OCI-LY7 (cell line): ENCODE results near the gene ZNF358. TPM values are rescaled to one million over a fixed set of nuclear protein-coding genes. Genes with fewer than 3 reads are reported as not detected.
A peak's percentile ranks its signal among the peaks of the same experiment; 100 is the strongest.

Experiments
- BruUV-seq: library from RNA; stranded (reverse); fragments of 400-500 nt; replicated peaks from 2 replicates; lab custom pipeline; 2021; lab: Mats Ljungman, UMichigan
- CTCF ChIA-PET: fragments of 300-600 bp; sonication (Branson Sonifier 250); formaldehyde crosslinking; loops from one replicate; lab custom pipeline; 2022; ENCODE audit warnings: antibody characterized with exemption; ENCODE audit not compliant: unreplicated experiment; lab: Charles Lee
- POLR2A ChIA-PET: fragments of 300-600 bp; sonication (Branson Sonifier 250); formaldehyde crosslinking; loops from one replicate; lab custom pipeline; 2022; ENCODE audit warnings: antibody characterized with exemption; lab: Charles Lee
- DNase-seq: peaks from one replicate; pipeline ENCODE4 v3.0.0-alpha.2; 2015; ENCODE audit warnings: low spot score
- H2AFZ ChIP-seq: fragments of 200-600 bp; sonication (generic), shearing (Covaris generic); 2 replicates; pipeline ENCODE4 v1.6.1; 2014; ENCODE audit warnings: mild to moderate bottlenecking, antibody characterized with exemption, low read length, moderate library complexity
- H3K27ac ChIP-seq: fragments of 200-600 bp; sonication (generic); 2 replicates; pipeline ENCODE4 v1.5.1; 2014; ENCODE audit warnings: mixed run types, low read depth, mild to moderate bottlenecking, moderate library complexity, low read length, inconsistent platforms; ENCODE audit not compliant: poor library complexity, severe bottlenecking
- H3K36me3 ChIP-seq: fragments of 200-600 bp; sonication (generic); 2 replicates; pipeline ENCODE4 v1.6.1; 2014; ENCODE audit warnings: mild to moderate bottlenecking, antibody characterized with exemption, low read length, moderate library complexity, mixed read lengths; ENCODE audit not compliant: insufficient read depth
- H3K4me1 ChIP-seq: fragments of 200-600 bp; sonication (generic); 2 replicates; pipeline ENCODE4 v1.5.1; 2014; ENCODE audit warnings: mild to moderate bottlenecking, low read length; ENCODE audit not compliant: insufficient read depth, poor library complexity, severe bottlenecking
- H3K4me2 ChIP-seq: fragments of 200-600 bp; sonication (generic); 2 replicates; pipeline ENCODE4 v1.6.1; 2014; ENCODE audit warnings: mild to moderate bottlenecking, low read length
- H3K4me3 ChIP-seq: fragments of 200-600 bp; sonication (generic); 2 replicates; pipeline ENCODE4 v1.5.1; 2014; ENCODE audit warnings: mild to moderate bottlenecking, low read depth, low read length; ENCODE audit not compliant: poor library complexity, severe bottlenecking
- H3K79me2 ChIP-seq: fragments of 200-600 bp; sonication (generic); 2 replicates; pipeline ENCODE4 v1.6.1; 2016; ENCODE audit warnings: low read depth, mild to moderate bottlenecking, low read length, moderate library complexity, mixed read lengths; ENCODE audit not compliant: insufficient read depth
- H3K9me2 ChIP-seq: fragments of 200-600 bp; sonication (generic); 2 replicates; pipeline ENCODE4 v1.6.1; 2016; ENCODE audit warnings: mild to moderate bottlenecking, low read length, mixed read lengths; ENCODE audit not compliant: insufficient read depth
- H3K9me3 ChIP-seq: fragments of 200-600 bp; sonication (generic); 2 replicates; pipeline ENCODE4 v1.6.1; 2014; ENCODE audit warnings: mild to moderate bottlenecking, mixed run types, low read length, mixed read lengths
- H4K20me1 ChIP-seq: fragments of 200-600 bp; sonication (generic); 2 replicates; pipeline ENCODE4 v1.6.1; 2014; ENCODE audit warnings: mild to moderate bottlenecking, antibody characterized with exemption, low read length, moderate library complexity, mixed read lengths; ENCODE audit not compliant: insufficient read depth
- EZH2phosphoT487 ChIP-seq: fragments of 200-600 bp; sonication (generic); IDR thresholded peaks from 2 replicates; pipeline ENCODE4 v1.6.1; 2018; ENCODE audit warnings: low read depth, borderline replicate concordance, mild to moderate bottlenecking, mixed run types, antibody characterized with exemption, low read length, moderate library complexity, mixed read lengths
- intact Hi-C: fragments of 100-400 bp; cut with micrococcal nuclease; formaldehyde crosslinking; loops from one replicate; pipeline ENCODE4 v1.10.0; 2022; ENCODE audit not compliant: unreplicated experiment
- total RNA-seq, 2 experiments: library from RNA; depleted of rRNA in 1 of 2; stranded (reverse); fragments of >200 nt in 1 of 2; shearing (Covaris generic) in 1 of 2; gene quantifications; 2 replicates each; pipeline ENCODE4 v1.2.3, GENCODE V29; 2014 to 2022
- TF ChIP-seq, protein P1 (sequence below): fragments of 200-600 bp; sonication (generic); conservative IDR thresholded peaks from 2 replicates; pipeline ENCODE4 v1.5.1; 2014; ENCODE audit warnings: mild to moderate bottlenecking, antibody characterized with exemption, low read length, moderate library complexity, mixed read lengths

The ZNF358 gene
- total RNA-seq, 2 experiments from 2014 or later = not detected

DNA sequence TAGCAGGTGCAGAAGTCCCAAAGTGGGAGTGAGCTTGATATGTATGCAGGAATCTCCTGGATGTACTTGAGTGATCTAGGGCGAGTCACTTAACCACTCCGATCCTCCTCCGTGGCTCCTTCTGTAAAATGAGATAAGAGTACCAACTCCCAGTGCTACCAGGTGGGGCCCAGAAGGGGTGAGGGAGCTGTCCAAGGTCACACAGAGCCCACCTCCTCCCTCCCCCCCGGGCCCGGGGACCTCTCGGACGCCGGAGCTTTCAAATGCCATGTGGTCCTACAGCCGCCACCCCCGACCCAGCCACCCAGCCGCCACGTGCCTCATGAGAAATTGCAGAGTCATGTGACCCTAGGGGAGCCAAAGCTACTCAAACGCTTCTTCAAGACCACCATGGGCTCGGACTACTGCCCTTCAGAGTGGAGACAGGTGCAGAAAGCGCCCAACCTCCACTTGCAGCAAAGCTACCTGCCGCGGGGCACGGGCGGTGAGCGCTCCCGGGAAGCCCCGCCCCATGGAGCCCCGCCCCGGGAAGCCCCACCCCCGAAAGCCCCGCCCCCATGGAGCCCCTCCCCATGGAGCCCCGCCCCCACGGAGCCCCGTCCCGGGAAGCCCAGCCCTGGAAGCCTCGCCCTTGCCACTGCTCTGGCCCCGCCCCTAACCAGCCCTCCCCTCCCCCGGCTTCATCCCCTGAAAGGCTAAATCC lies 10.1 kb upstream of the ZNF358 start:
- Histone ChIP-seq H2AFZ (peak overlapping the region; percentile 59; the same call in 1 of the 2 replicates), H3K9me2 (no peaks in the 10 kb centered on the region), H3K79me2 (no peaks in the 10 kb centered on the region), H3K4me3 (peak overlapping the region; percentile 50), H3K4me2 (peak overlapping the region; percentile 71), H3K9me3 (no peaks in the 10 kb centered on the region), H4K20me1 (no peaks in the 10 kb centered on the region), H3K4me1 (peaks cover 13% of the 10 kb centered on the region), H3K36me3 (no peaks in the 10 kb centered on the region), H3K27ac (no peak overlapping the region)
- BruUV-seq = no TSS peak
- DNase-seq = peak; percentile 66
- POLR2A ChIA-PET = interaction anchor here (0.7 kb wide), 1 partner anchor 8 kb away, joined by 3 read pairs; no protein-coding TSS in a partner anchor
- TF ChIP-seq EZH2phosphoT487 = no peak
- TF ChIP-seq, protein P1, sequence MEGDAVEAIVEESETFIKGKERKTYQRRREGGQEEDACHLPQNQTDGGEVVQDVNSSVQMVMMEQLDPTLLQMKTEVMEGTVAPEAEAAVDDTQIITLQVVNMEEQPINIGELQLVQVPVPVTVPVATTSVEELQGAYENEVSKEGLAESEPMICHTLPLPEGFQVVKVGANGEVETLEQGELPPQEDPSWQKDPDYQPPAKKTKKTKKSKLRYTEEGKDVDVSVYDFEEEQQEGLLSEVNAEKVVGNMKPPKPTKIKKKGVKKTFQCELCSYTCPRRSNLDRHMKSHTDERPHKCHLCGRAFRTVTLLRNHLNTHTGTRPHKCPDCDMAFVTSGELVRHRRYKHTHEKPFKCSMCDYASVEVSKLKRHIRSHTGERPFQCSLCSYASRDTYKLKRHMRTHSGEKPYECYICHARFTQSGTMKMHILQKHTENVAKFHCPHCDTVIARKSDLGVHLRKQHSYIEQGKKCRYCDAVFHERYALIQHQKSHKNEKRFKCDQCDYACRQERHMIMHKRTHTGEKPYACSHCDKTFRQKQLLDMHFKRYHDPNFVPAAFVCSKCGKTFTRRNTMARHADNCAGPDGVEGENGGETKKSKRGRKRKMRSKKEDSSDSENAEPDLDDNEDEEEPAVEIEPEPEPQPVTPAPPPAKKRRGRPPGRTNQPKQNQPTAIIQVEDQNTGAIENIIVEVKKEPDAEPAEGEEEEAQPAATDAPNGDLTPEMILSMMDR = no peak
- intact Hi-C loops = no loop called here
- CTCF ChIA-PET = no interaction called here

DNA sequence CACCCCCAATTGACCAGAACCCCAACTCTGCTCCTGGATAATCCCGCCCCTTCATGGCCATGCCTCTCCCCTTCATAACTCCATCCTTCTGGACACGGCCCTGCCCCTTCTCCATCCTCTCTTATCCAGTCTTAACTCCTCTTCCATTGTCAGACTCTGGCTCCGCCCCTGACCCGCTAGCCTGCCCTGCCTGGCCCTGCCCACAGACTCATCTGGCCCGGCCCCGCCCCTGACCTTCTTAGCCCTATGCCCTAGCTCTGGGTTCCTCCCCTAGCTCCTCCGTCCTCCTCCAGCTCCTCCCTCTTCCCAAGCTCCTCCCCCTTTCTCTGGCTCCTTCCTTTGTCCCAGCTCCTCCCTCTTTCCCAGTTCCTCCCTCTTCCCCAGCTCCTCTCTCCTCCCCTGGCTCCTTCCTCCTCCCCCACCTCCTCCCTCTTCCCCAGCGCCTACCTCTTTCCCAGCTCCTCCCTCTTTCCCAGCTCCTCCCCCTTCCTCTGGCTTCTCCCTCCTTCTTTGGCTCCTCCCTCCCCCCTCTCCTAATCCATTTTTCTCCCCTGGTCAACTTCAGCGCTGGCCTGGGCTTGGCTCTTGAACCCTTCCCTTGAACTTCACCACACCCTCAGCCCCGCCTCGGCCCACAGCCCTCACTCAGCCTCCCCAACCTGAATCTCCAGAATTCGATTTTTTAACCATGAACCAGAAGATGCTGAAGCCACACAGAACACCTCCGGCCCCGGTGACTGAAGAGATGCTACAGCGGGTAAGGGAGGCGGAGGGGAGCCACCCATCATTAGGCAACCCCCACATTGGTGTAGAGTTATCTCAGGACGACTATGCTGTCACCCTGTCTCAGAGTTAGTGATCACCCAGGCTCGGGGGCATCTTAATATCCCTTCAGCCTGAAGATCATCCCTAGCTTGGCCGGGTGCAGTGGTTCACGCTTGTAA lies 9.2 kb upstream of the ZNF358 start:
- TF ChIP-seq, protein P1 = no peak
- TF ChIP-seq EZH2phosphoT487 = no peak
- DNase-seq = peak; percentile 81
- ChIA-PET CTCF (no interaction called here), POLR2A (interaction anchor here (0.6 to 0.7 kb wide), 2 partner anchors 9 to 116 kb away, joined by 3 to 4 read pairs; no protein-coding TSS in a partner anchor)
- Histone ChIP-seq H3K4me1 (peaks cover 13% of the 10 kb centered on the region), H3K36me3 (no peaks in the 10 kb centered on the region), H2AFZ (peak overlapping the region; percentile 39; the same call in 1 of the 2 replicates), H3K79me2 (no peaks in the 10 kb centered on the region), H4K20me1 (no peaks in the 10 kb centered on the region), H3K9me2 (no peaks in the 10 kb centered on the region), H3K4me3 (peak overlapping the region; percentile 50), H3K4me2 (peak overlapping the region; percentile 71), H3K27ac (no peak overlapping the region), H3K9me3 (no peaks in the 10 kb centered on the region)
- intact Hi-C loops = no loop called here
- BruUV-seq = no TSS peak
